ENCODE data around the gene CEP20.

CEP20 gene

DNA sequence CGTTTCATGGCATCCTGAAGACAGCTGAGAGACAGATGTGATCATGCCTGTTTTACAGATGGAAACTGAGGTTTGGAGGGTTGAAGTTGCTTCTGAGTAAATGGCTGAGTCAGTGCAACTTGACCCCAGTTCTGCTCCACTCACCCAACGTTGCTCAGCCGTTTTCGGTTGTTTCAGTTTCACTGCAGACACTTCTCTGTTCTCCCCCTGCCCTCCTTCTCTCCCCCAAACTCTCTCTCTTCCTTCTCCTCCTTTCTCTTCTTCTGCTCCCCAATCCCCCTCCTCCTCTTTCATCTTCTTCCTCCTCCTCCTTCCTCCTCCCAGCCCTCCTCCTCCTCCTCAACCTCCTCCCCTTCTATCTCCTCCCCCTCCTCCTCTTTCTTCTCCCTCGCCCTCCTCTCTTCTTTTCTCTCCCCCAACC is 9.4 kb upstream of the CEP20 start:
- no peak for DNase-seq (ENCODE audit: low read depth)

DNA sequence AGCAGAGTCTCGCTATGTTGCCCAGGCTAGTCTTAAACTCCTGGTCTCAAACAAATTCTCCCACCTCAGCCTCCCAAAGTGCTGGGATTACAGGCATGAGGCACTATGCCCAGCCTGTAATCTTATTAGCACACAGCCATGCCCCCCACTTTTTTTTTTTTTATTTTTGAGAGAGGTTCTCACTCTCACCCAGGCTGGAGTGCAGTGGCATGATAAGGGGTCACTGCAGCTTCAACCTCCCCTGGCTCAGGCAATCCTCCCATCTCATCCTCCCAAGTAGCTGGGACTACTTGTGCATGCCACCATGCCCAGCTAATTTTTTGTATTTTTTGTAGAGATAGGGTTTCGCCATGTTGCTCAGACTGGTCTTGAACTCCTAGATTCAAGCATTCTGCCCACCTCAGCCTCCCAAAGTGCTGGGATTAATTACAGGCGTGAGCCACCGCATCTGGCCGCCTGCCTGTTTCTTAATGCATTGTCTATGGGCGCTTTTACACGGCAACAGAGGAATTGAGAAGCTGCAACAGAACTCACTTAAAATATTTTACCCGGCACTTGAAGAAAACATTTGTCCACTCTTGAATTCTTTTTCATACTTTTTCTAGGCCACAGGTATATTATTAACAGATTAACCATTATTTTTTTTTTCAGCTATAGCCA is 8.8 kb upstream of the CEP20 start:
- no peak for DNase-seq (ENCODE audit: low read depth)

DNA sequence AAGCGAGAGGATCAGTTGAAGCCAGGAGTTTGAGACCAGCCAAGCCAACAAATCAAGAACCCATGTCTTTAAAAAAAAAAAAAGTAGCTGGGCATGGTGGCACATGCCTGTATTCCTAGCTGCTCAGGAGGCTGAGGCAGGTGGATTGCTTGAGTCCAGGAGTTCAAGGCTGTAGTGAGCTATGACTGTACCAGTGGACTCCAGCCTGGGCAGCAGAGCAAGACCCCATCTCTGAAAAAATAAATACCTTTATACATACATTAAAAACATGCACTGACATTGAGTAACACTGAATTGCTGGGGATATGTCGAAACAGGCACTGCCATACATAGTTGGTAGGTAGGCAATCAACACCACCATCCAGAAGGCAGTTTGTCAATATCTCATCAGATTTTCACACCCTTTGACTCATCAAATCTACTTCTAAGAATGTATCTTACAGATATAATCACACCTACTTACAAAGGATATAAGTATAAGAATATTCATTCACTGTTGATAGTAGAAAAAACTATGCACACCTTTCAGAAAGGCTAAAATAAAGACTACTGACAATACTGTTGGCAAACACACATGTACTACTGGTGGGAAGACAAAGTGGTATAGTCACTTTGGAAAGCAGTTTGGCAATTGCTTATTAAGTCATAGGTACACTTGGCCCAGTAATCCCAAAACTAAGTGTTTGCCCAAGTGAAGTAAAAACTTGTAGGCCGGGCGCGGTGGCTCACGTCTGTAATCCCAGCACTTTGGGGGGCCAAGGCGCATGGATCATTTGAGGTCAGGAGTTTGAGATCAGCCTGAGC is 6.4 kb upstream of the CEP20 start:
- no peak for DNase-seq (ENCODE audit: low read depth)

DNA sequence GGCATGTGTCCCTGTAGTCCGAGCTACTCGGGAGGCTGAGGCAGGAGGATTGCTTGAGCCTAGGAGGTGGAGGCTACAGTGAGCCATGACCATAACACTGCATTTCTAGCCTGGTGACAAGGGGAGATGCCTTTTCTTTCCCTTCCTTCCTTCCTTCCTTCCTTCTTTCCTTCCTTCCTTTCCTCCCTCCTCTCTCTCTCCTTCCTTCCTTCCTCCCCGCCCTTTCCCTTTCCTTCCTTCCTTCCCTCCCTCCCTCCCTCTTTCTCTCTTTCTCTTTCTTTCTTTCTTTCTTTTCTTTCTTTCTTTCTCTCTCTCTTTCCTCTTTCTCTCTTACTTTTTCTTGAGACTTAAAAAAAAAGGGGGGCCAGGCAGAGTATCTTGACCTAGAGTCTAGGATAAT is 3.1 kb upstream of the CEP20 start:
- no peak for DNase-seq (ENCODE audit: low read depth)

DNA sequence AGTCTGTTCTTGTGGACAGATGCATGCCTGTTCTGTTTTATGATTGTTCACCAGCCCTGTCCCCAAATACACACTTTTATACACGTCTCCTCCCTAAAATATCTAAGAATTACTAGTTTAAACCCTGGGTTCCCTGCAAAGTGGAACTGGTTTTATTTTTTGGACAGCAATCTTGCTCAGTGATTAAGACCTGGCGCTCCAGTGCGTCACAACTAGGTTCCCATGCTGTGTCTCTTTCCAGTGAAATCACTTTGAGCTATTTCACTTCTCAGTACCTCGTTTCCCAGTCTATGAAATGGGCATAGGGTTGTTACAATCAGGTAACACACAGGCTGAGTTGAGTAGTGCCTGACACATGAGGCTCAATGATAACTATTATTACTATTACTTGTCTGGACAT is 1.1 kb downstream of the CEP20 start:
- no peak for DNase-seq (ENCODE audit: low read depth)

DNA sequence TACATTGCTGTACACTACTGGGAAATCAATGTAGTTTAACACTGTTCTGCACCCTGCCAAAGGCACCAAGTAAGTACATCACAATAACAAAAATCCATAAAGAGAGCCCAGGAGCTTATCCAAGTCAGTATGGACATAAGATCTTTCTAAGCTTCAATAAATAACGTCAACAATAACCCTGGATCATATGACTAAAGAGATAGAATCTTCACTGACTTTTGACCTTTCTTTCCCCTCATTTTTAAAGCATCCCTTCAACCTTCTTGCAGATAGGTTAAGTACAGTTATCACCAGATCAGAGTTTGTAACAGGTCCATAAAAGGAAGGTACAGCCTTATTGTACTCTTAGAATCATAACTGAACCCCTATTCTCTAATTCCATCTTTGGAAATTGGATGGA is 2.3 kb downstream of the CEP20 start:
- DNase-seq (ENCODE audit: low read depth), result no peak

DNA sequence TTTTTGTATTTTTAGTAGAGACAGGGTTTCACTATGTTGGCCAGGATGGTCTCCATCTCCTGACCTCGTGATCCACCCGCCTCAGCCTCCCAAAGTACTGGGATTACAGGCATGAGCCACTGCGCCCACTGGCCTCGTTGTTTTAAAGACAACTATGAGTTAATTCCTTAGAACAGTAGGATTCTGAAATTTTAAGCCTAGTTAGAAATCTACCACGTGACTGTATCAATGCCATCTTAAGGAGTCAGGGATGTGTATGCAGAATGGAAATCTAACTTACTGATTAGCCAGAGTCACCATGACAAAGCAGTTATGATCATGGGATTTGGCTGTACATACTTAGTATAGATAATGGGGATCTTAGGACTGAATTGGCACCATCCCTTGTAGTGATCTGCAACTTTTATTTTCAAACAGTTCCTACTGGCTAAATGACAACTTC is 2.8 kb downstream of the CEP20 start:
- no peak for DNase-seq (ENCODE audit: low read depth)

DNA sequence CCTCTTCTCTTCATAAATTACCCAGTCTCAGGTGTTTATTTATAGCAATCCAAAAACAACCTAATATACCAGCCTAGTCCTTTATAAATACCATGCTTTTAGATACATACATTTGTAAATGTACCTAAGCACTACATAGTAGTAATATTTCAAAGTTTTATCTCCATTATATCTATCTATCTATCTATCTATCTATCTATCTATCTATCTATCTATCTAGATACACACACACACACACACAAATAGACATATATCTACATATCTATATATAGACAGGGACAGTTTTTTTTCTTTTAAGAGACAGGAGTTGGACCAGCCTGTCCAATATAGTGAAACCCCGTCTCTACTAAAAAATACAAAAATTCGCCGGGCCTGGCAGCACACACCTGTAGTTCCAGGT is 5.8 kb downstream of the CEP20 start:
- no peak for DNase-seq (ENCODE audit: low read depth)

DNA sequence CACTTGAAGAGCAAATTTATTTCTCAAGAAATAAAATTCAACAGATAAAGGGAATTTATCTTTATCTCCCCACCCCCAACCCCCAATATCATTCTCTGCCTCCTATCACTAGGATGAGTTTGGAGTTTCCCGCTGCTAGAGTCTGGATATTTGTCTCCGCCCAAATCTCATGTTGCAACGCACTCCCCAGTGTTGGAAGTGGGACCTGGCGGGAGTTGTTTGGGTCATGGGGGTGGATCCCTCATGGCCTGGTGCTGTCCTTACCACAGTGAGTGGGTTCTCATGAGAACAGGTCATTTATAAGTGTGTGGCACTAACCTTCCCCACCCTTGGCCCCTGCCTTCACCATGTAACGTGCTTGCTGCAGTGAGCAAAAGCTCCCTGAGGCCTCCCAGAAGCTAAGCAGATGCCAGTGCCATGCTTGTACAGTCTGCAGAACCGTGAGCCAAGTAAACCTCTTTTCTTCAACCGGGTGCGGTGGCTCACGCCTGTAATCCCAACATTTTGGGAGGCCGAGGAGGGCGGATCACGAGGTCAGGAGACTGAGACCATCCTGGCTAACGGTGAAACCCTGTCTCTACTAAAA is 6.5 kb downstream of the CEP20 start:
- no peak for DNase-seq (ENCODE audit: low read depth)

DNA sequence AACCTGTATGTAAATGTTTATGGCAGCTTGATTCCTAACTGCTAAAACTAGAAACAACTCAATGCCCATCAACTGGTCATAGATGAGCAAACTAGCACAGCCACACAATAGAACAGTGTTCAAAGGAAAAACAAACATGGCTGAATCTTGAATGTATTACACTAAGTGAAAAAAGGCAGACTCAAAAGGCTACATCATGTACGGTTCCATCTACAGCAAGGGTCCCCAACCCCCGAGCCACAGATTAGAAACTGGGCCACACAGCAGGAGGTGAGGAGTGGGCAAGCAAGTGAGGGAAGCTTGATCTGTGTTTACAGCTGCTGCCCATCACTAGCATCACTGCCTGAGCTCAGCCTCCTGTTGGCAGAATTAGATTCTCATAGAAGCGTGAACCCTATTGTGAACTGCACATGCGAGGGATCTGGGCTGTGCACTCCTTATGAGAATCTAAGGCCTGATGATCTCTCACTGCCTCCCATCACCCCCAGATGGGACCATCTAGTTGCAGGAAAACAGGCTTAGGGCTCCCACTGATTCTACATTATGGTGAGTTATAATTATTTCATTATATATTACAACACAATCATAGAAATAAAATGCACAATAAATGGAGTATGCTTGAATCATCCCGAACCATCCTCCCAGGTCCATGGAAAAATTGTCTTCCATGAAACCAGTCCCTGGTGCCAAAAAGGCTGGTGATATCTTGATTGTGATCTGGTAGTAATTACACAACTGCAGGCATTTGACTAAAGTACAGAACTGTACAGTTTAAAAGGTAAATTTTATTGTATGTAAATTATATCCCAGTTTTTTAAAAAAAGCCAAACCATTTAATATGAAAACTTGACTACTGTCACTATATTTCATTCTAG is 7.7 kb downstream of the CEP20 start:
- DNase-seq (ENCODE audit: low read depth), result no peak

DNA sequence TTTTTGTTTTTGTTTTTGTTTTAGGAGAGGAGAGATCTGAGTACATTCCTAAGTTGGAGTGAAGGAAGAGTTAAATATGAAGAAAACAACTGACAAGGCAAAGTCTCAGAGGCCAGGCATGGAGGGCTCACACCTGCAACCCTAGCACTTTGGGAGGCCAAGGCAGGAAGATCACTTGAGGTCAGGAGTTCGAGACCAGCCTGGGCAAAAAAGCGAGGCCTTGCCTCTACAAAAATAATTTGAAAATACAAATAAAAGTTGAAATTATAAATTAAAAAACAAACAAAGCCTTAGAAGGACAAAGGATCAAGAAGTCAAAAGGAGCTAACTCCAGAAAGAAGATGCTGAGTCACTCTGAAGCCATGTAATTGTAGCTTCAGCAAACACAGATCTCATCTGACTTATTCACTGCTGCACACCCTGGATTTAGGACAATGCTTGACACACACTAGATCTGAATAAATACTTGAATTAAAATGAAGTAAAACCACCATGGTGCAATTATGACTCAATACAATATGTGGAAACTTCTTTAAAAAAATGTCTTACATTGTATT is 9.1 kb downstream of the CEP20 start:
- DNase-seq (ENCODE audit: low read depth), result no peak

DNA sequence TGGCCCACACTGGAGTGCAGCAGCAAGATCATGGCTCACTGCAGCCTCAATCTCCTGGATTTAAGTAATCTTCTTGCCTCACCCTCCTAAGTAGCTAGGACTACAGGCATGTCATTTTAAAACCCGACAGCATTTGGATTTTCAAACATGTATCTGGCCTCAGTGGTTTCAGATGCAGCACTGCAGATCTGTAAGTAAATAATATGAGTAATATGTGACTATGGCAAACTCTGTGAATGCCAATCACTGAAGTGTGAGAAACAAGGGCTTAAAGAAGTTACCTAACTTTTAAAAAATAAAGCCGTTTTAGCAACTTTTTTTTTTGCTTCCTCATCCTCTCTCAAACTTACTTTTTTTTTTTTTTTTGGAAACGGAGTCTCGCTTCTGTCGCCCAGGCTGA is 11.9 kb downstream of the CEP20 start:
- no peak for DNase-seq (ENCODE audit: low read depth)

DNA sequence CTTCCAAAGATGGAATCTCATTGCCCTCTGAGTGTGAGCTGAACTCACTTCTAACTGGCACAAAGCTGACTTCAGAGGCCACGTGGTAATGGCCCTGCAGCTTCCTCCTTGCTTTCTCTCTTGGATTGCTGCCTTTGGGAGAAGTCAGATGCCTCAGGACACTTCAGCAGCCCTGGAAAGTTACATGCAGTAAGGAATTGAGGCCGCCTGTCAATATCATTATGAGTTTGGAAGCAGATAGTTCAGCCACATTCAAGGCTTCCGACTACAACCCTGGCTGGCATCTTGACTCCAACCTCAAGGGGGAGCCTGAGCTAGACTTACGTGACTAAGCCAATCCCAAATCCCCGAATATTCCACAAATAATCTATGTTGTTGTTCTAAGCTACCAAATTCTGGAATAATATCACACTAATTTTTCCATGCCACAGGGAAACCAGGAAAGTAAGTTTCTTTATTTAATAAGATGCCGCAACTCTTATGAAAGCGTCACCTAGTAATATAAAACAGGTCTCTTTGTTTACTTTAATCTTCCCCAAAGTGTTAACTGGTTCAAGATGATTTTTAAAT is 13.6 kb downstream of the CEP20 start:
- no peak for DNase-seq (ENCODE audit: low read depth)

DNA sequence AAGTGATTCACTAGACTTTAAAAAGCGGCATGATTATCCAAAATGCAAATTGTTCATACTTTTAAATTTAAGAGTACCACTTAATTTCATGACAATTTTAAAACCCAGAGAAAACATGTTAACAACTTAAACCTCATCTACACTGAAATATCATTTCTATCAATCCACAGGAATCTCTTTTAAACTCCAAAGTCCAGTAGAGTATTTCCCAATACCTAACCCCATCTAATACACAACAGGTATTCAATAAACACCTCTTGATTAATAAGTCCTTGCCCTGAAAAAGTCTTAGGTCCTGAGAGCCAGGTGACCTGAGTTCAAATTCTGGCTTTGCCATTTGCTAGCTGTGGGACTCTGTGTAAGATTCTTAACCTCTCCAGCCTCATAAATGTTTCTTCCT is 14.7 kb downstream of the CEP20 start:
- DNase-seq (ENCODE audit: low read depth), result no peak

DNA sequence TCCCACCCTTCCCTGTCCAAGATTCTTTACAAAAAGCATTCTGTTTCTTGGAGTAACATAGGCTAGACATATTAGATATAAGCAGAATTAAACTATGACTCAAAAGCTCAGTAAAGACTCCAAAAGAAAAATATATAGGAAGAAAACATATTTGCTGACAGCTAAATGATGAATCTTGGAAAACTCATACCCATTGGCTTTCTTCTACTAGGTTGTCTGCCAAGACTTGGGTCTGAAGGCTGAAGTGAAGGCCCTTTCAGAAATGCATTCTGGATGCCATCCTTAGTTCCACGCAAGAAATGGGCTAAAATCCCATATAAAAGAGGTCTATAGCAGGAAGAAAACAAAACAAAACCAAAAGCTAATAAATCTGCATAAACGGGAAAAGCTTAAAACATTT is 15.1 kb downstream of the CEP20 start:
- DNase-seq (ENCODE audit: low read depth), result no peak

DNA sequence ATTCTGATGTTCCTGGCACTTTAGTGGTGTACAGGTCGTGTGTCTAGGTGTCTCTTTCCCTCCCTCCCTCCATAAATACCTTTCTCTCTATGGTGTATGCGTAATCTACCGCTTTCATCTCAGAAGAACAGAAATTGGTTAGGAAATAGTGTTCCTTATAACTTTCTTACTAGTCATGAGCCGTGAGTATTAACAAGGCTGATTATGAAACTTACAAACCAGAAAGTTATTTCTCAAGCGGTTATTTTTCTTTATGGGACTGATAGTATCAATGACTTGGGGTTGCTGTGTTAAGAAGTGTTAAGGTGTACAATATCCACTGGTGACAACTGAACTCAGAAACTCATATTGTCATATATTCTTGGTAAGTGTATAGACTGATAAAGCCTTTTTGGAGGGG is 18.4 kb downstream of the CEP20 start:
- no peak for DNase-seq (ENCODE audit: low read depth)

DNA sequence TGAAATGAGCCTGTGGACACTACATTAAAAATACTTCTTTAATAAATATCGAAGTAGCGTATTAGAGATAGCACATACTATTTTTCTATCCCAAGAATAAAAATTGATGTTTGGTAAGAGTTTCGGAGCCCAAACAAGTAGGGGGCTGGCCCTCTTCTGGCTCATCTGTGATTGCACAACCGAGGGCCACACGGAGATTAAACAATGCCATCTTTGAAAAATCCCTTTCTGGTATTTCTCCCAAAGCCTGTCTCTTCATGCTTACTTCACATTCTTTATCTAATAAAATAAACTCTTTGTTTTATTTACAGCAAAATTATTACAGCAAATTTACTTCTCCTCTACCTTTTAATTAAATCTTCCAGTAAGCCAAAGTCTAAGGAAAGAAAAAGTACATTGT is 22.0 kb downstream of the CEP20 start:
- no peak for DNase-seq (ENCODE audit: low read depth)

DNA sequence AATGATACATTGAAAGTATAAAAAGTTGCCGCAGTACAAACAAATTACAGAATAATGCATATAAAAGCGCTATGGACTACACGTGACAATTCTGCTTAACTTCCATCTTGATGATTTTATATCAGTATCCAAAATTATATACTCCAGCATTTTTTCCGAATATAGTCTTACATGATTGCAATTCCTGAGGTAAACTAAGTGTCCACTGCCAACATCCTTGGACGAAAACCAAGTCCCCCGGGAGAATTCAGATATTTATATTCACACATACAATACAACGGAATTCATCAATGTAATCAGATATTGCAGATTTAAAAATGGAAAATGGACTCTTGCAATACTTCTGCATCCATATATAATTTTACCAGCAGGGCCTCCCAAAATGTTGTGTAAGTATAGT is 22.7 kb downstream of the CEP20 start:
- DNase-seq (ENCODE audit: low read depth), result no peak

DNA sequence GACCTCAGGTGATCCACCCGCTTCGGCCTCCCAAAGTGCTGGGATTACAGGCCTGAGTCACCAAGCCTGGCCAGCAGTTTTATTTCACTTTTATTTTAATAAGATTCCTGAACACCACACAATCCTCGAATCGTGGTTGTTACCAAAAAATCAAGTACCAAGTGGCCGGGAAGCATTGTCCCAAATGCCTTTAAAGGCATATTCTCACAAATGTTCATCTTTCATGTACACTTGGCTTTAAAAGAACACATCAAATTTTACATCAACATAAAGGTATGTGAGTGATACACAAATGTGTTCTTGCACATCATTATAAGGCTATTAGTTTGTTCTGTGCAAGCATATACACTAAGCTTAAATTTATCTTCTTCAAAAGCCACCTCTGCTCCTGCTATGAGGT is 23.5 kb downstream of the CEP20 start:
- no peak for DNase-seq (ENCODE audit: low read depth)

DNA sequence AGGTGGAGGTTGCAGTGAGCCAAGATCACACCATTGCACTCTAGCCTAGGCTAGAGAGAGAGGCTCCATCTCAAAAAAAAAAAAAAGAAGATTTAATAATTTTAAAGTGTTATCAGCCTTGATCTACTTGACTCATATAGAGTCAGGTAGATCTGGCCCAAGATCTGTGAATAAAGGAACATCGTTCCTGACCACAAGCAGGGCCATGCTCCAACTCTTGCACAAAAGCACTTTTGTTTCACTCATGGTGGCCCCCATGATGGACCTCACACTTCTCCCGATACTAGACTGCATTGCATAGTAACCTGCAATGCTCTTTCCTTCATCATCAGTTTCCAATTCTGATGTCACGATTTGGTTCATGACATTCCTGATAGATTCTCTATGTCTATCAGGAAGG is 26.4 kb downstream of the CEP20 start:
- no peak for DNase-seq (ENCODE audit: low read depth)

DNA sequence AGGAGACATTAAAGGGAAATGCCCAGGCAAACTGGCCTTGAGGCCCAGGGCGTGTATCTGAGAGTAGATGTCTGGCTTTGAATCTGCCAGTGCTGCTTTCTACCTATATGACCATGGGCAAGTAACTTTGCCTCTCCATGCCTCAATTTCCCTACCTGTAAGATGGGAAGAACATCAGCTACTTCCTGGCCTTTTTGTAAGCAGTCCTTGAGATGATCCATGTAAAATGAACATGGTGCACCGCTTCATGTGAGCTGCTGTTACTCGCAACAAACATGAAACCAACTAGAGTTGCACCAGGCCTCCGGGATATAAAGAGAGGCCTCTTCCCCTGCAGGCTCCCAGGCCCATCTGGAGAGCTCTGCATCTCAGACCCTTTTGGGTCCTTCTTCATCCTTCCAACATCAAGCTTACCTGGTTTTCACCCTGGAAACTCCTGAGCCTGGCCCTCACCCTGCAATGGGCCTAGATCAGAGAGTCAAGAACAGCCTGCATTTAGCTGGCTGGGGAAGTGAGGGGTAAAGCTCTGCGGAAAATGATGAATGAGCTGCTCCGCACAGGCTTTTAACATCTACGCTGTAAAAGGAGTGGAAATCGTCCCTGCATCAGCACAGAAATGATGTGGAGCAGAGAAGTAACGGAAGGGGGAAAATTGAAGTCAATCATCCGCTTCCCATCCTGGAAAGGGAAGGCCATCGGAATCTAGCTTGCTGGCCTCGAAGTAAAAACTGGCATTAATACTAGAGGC is 29.3 kb downstream of the CEP20 start:
- DNase-seq (ENCODE audit: low read depth), result no peak
